Breast epithelium (tissue), 3 donors: ENCODE measurements around the gene GMDS.

Experiments used
- POLR2AphosphoS5 ChIP-seq, 3 donors: sonication (generic); formaldehyde crosslinking; IDR thresholded peaks; one replicate each; pipeline ENCODE4 v1.6.1; 2017; ENCODE audit warnings: antibody characterized with exemption in 3 of 3
- TF ChIP-seq, protein P1 (sequence below), 3 donors: fragments of 450-650 bp; IDR thresholded peaks; one replicate each; pipeline ENCODE4 v1.5.1; 2016 to 2017; ENCODE audit warnings: antibody characterized with exemption in 3 of 3, mild to moderate bottlenecking in 3 of 3, moderate library complexity in 3 of 3

DNA sequence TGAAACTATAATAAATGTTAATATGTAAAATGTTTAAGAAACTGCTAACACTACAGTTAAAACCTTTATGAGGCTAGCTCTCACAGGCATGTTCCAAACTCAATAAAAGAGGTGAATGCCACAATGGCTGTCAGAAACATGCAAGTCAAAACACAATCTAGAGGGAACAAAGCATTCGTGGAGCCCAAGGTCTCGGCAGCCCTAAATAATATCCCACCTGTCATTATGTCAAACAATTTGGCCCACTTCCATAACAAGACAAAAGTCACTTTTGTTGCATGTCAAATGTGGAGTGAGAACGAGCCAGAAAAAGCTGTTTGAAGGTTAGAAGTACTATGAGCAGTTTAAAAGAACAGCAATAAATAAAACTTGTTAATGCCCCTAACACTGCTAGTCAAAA lies 181.9 kb downstream of the GMDS start:
- TF ChIP-seq, protein P1, sequence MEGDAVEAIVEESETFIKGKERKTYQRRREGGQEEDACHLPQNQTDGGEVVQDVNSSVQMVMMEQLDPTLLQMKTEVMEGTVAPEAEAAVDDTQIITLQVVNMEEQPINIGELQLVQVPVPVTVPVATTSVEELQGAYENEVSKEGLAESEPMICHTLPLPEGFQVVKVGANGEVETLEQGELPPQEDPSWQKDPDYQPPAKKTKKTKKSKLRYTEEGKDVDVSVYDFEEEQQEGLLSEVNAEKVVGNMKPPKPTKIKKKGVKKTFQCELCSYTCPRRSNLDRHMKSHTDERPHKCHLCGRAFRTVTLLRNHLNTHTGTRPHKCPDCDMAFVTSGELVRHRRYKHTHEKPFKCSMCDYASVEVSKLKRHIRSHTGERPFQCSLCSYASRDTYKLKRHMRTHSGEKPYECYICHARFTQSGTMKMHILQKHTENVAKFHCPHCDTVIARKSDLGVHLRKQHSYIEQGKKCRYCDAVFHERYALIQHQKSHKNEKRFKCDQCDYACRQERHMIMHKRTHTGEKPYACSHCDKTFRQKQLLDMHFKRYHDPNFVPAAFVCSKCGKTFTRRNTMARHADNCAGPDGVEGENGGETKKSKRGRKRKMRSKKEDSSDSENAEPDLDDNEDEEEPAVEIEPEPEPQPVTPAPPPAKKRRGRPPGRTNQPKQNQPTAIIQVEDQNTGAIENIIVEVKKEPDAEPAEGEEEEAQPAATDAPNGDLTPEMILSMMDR (IDR thresholded peaks at IDR 0.05): no peak
- no peak for TF ChIP-seq POLR2AphosphoS5 (IDR thresholded peaks at IDR 0.05)
